HT1080 (cell line): Measurements from ENCODE around the gene MTHFD2. TPM values are rescaled to one million over a fixed set of nuclear protein-coding genes. Genes with fewer than 3 reads are reported as not detected.

Experiments
- DNase-seq: peaks from one replicate; pipeline ENCODE4 v3.0.0-alpha.2; 2015; ENCODE audit warnings: low read depth
- total RNA-seq: library from RNA; depleted of rRNA; stranded (reverse); fragments of >200 nt; shearing (Covaris generic); gene quantifications from 2 replicates; pipeline ENCODE4 v1.2.3, GENCODE V29; 2014; rRNA removed

MTHFD2 gene
- total RNA-seq, 1 experiment from 2014 or later = 225 TPM

- no peak for DNase-seq
Measured at GRCh38 chr2:74260495-74260894, 62.1 kb downstream of the MTHFD2 start.

- DNase-seq = peak; percentile 43
Measured at GRCh38 chr2:74261204-74261864, 62.9 kb downstream of the MTHFD2 start.

- no peak for DNase-seq
Measured at GRCh38 chr2:74262681-74263080, 64.3 kb downstream of the MTHFD2 start.

- DNase-seq = no peak
Measured at GRCh38 chr2:74264281-74264680, 65.9 kb downstream of the MTHFD2 start.

GRCh38 chr2:74267068-74267467 lies 68.7 kb downstream of the MTHFD2 start:
- DNase-seq = peak; percentile 11

Other genes starting within 250 kb of the MTHFD2 start
- 3.1 and 4.4 TPM in 2 replicates for gene TET3, start 213.7 kb upstream of the MTHFD2 start, total RNA-seq
- 125 and 156 TPM in 2 replicates for gene BOLA3, start 50.7 kb upstream of the MTHFD2 start, total RNA-seq
- gene MOB1A, start 19.7 kb upstream of the MTHFD2 start, total RNA-seq = 77.6 and 83.8 TPM in 2 replicates
- gene SLC4A5, start 144.8 kb downstream of the MTHFD2 start, total RNA-seq = not detected in 2 replicates
- 73.0 and 84.6 TPM in 2 replicates for gene DCTN1, start 181.7 kb downstream of the MTHFD2 start, total RNA-seq
- 0.37 and 2.2 TPM in 2 replicates for gene C2orf81, start 223.0 kb downstream of the MTHFD2 start, total RNA-seq
- 59.7 and 66.7 TPM in 2 replicates for gene WDR54, start 223.1 kb downstream of the MTHFD2 start, total RNA-seq
- gene RTKN, start 243.3 kb downstream of the MTHFD2 start, total RNA-seq = 15.8 and 21.1 TPM in 2 replicates